ENCODE results near the gene CIBAR2.

CIBAR2 gene

DNA sequence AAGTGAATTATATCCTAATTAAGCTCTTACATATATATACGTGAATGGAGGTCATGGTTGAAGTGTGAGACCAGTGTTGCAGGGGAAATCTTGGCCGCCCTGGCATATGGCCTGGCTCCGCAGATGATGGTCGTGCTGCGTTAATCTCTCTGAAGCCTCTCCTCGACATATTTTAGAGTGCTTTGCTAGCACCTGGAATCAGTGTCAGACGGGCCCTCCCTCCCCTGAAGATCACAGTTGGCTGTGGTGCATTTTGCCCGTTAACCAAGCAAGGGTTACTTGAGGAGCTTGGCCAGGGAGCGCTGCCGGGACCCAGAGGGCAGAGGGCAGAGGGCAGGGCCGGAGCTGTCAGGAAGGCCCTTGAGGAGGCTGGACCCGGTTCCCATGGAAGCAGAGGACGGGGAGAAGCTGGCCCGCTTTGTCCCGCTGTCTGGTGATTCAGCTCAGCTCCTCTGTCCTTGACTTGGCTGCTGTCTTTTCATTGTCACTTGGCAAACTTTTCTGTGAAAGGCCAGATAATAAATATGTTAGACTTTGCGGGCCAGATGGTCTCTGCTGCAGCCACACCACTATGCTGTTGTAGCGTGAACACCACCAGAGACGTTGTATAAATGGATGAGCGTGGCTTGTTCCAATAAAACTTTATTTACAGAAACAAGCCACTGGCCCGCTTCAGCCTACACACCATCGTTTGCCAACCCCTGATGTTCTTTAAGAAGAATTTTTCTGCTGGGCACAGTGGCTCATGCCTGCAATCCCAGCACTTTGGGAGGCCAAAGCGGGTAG lies 32.3 kb downstream of the CIBAR2 start:
- TF ChIP-seq POLR2AphosphoS5 (IDR thresholded peaks at IDR 0.05; ENCODE audit: low read depth, low read length) (no peak), REST (IDR thresholded peaks at IDR 0.05; ENCODE audit: insufficient read depth in 1 of 2, low read depth in 2 of 2, low read length in 2 of 2) (no peak), SIN3A (IDR thresholded peaks at IDR 0.05; ENCODE audit: borderline replicate concordance, insufficient read depth, low read length) (no peak), TAF1 (IDR thresholded peaks at IDR 0.05; ENCODE audit: borderline replicate concordance, insufficient read depth, low read length) (no peak), FOXP2 (optimal IDR thresholded peaks at IDR 0.05; ENCODE audit: borderline replicate concordance, extremely low read depth, extremely low read length, insufficient read depth) (no peak)

- TF ChIP-seq REST (IDR thresholded peaks at IDR 0.05; ENCODE audit: insufficient read depth in 1 of 2, low read depth in 2 of 2, low read length in 2 of 2) (no peak), POLR2AphosphoS5 (IDR thresholded peaks at IDR 0.05; ENCODE audit: low read depth, low read length) (no peak), FOXP2 (optimal IDR thresholded peaks at IDR 0.05; ENCODE audit: borderline replicate concordance, extremely low read depth, extremely low read length, insufficient read depth) (no peak), TAF1 (IDR thresholded peaks at IDR 0.05; ENCODE audit: borderline replicate concordance, insufficient read depth, low read length) (no peak), SIN3A (IDR thresholded peaks at IDR 0.05; ENCODE audit: borderline replicate concordance, insufficient read depth, low read length) (no peak)
These were observed 33.3 kb downstream of the CIBAR2 start for GRCh38 chr16:85078952-85079351.

DNA sequence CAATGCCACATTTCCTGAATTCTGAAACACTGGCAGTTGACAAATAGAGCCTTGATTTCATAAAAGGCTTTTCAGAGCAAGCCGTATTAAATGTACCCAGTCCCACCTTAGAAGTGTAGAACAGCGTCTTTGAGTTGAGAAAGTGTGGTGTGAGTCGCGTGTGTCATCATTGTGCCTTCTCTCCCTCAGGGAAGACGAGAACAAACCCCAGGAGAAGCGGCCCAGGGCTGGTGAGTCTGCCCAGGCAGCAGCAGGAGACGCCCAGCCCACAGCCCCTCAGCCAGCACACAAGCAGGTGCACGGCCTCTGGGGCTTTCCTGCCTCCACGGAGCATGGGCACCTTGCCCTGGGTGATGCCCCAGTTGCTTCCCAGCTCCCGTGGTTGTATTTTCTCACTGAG lies 34.0 kb downstream of the CIBAR2 start:
- TF ChIP-seq REST (IDR thresholded peaks at IDR 0.05; ENCODE audit: insufficient read depth in 1 of 2, low read depth in 2 of 2, low read length in 2 of 2) (no peak), SIN3A (IDR thresholded peaks at IDR 0.05; ENCODE audit: borderline replicate concordance, insufficient read depth, low read length) (no peak), POLR2AphosphoS5 (IDR thresholded peaks at IDR 0.05; ENCODE audit: low read depth, low read length) (no peak), TAF1 (IDR thresholded peaks at IDR 0.05; ENCODE audit: borderline replicate concordance, insufficient read depth, low read length) (no peak), FOXP2 (optimal IDR thresholded peaks at IDR 0.05; ENCODE audit: borderline replicate concordance, extremely low read depth, extremely low read length, insufficient read depth) (no peak)

DNA sequence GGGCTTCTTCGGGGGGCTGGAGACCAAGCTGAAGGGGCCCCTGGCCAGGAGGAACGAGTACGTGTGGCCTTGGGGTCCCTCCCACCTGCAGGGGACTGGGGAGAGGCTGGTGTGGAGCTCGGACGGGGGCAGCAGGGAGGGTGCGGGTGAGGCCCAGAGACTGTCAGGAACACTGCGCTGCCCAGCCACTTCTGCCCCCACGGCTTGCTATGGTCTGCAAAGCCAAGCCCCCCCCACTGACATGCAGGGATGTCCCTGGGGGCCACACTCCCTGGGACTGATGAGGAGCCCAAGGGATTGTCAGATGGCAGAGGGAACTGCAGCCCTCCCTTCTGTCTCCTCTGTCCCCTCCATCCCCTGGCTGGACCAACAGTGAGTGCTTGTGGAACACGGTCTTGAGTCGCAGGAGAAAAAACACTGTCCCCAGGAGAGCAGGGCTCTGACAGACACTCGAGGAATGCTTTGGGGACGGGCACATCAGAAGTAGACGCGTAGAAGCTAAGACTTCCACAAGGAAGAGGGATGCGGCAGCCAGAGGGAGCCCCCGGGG lies 34.6 kb downstream of the CIBAR2 start:
- TF ChIP-seq TAF1 (IDR thresholded peaks at IDR 0.05; ENCODE audit: borderline replicate concordance, insufficient read depth, low read length): no peak
- no peak for TF ChIP-seq FOXP2 (optimal IDR thresholded peaks at IDR 0.05; ENCODE audit: borderline replicate concordance, extremely low read depth, extremely low read length, insufficient read depth)
- TF ChIP-seq SIN3A (IDR thresholded peaks at IDR 0.05; ENCODE audit: borderline replicate concordance, insufficient read depth, low read length): no peak
- TF ChIP-seq POLR2AphosphoS5 (IDR thresholded peaks at IDR 0.05; ENCODE audit: low read depth, low read length): no peak
- TF ChIP-seq REST (IDR thresholded peaks at IDR 0.05; ENCODE audit: insufficient read depth in 1 of 2, low read depth in 2 of 2, low read length in 2 of 2): no peak
